Measurements from ENCODE around the gene TTC23L. TPM values are rescaled to one million over a fixed set of nuclear protein-coding genes. Genes with fewer than 3 reads are reported as not detected.

Gene TTC23L, protein sequence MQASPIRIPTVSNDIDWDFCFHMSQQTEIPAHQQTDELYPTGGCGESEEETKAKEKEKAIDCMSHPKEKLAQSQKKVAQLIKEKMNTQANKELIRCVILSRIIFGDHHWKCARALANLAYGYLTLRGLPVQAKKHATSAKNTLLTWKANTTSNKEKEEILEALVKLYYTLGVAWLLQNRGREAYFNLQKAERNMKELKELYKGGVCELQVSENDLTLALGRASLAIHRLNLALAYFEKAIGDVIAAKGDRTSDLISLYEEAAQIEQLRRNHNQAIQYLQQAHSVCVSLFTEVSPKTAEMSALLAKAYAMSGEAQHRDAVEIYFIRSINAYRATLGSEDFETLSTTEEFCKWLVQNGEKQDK
- total RNA-seq = not detected in 2 replicates

DNA sequence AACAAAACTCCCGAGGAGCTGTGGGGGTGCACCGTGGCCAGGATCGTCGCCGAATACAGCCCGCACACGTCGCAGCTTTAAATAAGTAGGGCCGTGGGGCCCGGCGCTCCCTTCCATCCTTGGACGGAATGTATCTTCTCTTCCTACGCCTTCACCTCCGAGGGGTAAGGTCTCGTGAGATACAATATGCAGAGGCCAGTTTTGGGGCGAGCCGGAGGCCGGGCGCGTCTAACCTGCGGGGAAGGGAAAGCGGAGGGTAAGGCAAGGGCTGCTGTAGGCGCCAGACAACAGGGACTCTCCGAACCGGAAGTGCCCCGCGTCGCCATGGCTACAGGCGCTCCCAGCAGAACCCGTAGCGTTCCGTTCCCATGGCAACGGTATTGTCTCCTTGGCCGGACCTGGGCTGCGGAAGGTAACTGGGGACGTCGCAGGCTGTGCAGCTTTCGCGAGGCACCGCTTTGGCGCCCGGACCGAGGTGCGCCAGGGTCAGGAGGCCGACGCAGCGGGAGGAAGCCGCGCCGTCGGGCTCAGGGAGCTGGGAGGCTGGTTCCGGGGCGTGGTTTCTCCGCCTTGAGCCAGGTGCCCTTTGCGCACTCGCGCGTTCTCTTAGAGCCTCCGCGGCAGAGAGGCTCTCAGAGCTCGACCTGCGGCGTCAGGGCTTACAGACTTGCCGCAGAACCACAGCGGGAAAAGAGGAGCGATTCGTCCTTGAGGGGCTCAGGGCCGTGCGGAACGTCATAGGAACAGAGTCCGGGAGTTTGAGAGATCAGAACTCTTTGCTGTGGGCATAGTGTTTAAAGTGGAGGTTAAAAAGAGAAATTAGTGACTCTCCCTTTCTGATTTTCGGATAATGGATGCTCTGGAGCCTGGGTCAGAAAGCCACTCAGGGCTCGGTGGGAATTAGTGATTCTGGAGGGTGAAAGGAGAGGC lies at the start of gene TTC23L:
TTC23L (plus strand) TSS at position 380 of the 930 bp plus-strand sequence. CDS start 1,508 bp downstream, outside the sequence.
- Mint-ChIP-seq H3K4me3 (ENCODE audit: low read depth) (peak within 1 kb of the TSS; percentile 88), H3K27me3 (ENCODE audit: low read depth) (peaks cover 13% of the 10 kb centered on the region), H3K27ac (peak within 1 kb of the TSS; percentile 65), H3K4me1 (ENCODE audit: low read depth) (peaks cover 10% of the 10 kb centered on the region), H3K9me3 (no peaks in the 10 kb centered on the region), H3K36me3 (ENCODE audit: low read depth) (no peaks in the 10 kb centered on the region)
- DNase-seq (ENCODE audit: low spot score) = peak; percentile 85
- intact Hi-C loops (cut with micrococcal nuclease) = loop anchor here (2.0 to 10.0 kb wide), 2 partner anchors 76 to 344 kb away; partner anchors contain the start of genes BRIX1 and RAD1

DNA sequence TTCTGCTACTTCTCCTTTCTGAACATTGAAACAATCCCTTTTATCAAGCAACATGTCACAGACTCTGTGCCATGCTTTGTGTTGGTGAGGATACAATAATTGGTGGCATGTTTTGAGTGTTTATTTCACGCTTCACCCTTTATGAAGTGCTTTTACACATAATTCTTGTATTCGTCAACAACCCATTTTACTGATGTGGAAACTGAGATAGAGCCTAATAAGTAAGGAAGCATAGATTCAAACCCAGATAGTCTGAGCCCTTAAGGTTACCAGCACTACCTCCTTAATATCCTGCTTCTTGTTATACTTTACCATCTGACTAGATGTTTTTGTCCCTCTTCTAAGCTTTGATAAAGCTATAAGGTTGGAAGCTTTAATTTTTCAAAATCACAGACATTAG lies 49.3 kb upstream of the TTC23L start:
- intact Hi-C loops (cut with micrococcal nuclease) = no loop called here
- Mint-ChIP-seq H3K27me3 (ENCODE audit: low read depth) (no peaks in the 10 kb centered on the region), H3K27ac (no peak overlapping the region), H3K4me1 (ENCODE audit: low read depth) (no peaks in the 10 kb centered on the region), H3K9me3 (peaks cover 5% of the 10 kb centered on the region), H3K4me3 (ENCODE audit: low read depth) (no peak overlapping the region), H3K36me3 (ENCODE audit: low read depth) (no peaks in the 10 kb centered on the region)
- DNase-seq (ENCODE audit: low spot score) = no peak

DNA sequence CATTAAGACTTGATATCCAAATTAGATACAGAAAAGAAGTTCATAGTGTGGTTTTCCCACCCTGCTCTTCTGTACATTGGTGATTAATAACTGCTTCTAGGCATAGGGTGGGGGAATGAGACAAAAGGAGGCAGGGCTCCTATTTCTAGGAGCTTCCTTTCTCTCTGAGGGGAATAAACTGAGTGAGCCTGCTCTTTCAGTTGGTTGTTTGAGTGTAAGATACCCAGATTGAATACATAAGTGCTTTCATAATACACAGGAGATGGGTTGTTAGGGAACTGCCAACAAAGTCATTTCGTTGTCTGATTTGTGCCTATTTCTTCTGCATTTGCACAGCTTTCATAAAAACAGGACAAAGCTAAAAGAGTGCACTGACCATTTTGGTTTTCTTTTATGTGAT lies 48.9 kb upstream of the TTC23L start:
- no peak for DNase-seq (ENCODE audit: low spot score)
- Mint-ChIP-seq H3K4me1 (ENCODE audit: low read depth) (no peaks in the 10 kb centered on the region), H3K4me3 (ENCODE audit: low read depth) (no peak overlapping the region), H3K9me3 (peaks cover 5% of the 10 kb centered on the region), H3K27me3 (ENCODE audit: low read depth) (no peaks in the 10 kb centered on the region), H3K36me3 (ENCODE audit: low read depth) (no peaks in the 10 kb centered on the region), H3K27ac (no peak overlapping the region)
- intact Hi-C loops (cut with micrococcal nuclease) = no loop called here

GRCh38 chr5:34791761-34792244 lies 47.2 kb upstream of the TTC23L start:
- no peaks in the 10 kb centered on the region for H3K27me3 Mint-ChIP-seq (ENCODE audit: low read depth)
- H3K4me3 Mint-ChIP-seq (ENCODE audit: low read depth) = no peak overlapping the region
- DNase-seq (ENCODE audit: low spot score) = no peak
- H3K36me3 Mint-ChIP-seq (ENCODE audit: low read depth) = no peaks in the 10 kb centered on the region
- H3K9me3 Mint-ChIP-seq = peaks cover 5% of the 10 kb centered on the region
- no peaks in the 10 kb centered on the region for H3K4me1 Mint-ChIP-seq (ENCODE audit: low read depth)
- intact Hi-C loops (cut with micrococcal nuclease) = no loop called here
- no peak overlapping the region for H3K27ac Mint-ChIP-seq

- intact Hi-C loops (cut with micrococcal nuclease) = no loop called here
- no peaks in the 10 kb centered on the region for H3K4me1 Mint-ChIP-seq (ENCODE audit: low read depth)
- no peak overlapping the region for H3K27ac Mint-ChIP-seq
- H3K36me3 Mint-ChIP-seq (ENCODE audit: low read depth) = no peaks in the 10 kb centered on the region
- H3K27me3 Mint-ChIP-seq (ENCODE audit: low read depth) = no peaks in the 10 kb centered on the region
- H3K9me3 Mint-ChIP-seq = no peaks in the 10 kb centered on the region
- DNase-seq (ENCODE audit: low spot score) = no peak
- no peak overlapping the region for H3K4me3 Mint-ChIP-seq (ENCODE audit: low read depth)
Measured at GRCh38 chr5:34802834-34803563, 36.0 kb upstream of the TTC23L start.

DNA sequence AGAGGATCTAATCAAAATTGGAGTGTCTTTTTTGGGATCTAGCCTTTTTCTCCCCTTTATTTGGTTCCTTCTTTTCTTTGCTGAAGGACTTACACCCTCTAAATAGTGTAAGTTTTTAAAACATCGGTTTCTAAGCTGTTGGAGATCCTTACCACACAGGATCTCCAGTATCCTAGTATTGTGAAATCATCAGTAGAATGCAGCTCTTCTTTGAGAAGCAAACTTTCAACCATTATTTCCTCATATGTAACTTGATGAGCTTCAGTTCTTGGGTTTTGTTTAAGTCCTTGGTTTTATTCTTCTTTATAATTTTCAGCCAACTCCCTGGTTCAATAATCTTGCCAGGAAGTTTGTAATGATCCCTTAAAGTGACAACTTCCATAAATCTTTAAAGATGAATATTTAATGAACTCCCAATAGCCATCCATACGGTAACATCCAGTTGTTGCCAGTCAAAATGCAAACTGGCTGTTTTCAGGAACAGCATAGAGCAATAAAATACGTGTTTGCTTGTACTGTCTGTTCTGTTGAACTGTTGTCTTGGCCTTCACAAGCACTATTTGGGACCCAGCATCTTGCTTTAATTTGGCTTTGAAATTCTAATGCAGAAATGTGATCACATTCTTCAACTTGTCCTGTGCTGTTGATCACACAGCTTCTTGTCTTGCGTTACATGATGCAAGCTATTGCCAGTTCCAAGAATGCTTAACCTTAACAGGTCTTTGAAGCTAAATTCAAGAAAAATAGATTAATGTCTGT lies 34.8 kb upstream of the TTC23L start:
- Mint-ChIP-seq H3K27me3 (ENCODE audit: low read depth) (no peaks in the 10 kb centered on the region), H3K36me3 (ENCODE audit: low read depth) (no peaks in the 10 kb centered on the region), H3K4me3 (ENCODE audit: low read depth) (no peak overlapping the region), H3K27ac (no peak overlapping the region), H3K9me3 (no peaks in the 10 kb centered on the region), H3K4me1 (ENCODE audit: low read depth) (no peaks in the 10 kb centered on the region)
- DNase-seq (ENCODE audit: low spot score) = no peak
- intact Hi-C loops (cut with micrococcal nuclease) = no loop called here

DNA sequence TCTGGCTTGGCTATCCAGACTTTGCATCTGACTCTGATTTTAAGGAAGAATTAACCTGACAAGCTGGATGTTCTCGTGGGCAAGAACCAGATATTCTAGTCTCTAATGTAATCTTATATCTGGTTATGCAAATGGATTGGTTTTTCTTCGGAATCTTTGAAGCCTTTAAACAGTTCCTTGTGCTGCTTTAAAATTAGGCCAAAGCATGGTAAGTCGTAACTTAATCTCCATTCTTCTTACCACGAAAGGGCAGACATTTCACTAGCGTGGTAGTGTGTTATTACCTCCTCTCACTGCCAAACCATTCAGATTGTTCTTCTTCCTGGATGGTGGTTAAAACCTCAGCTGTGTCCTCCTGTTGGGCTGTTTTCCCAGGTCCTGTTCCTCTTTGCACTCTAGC lies 34.1 kb upstream of the TTC23L start:
- H3K9me3 Mint-ChIP-seq = no peaks in the 10 kb centered on the region
- no peak overlapping the region for H3K4me3 Mint-ChIP-seq (ENCODE audit: low read depth)
- H3K27ac Mint-ChIP-seq = no peak overlapping the region
- no peaks in the 10 kb centered on the region for H3K36me3 Mint-ChIP-seq (ENCODE audit: low read depth)
- intact Hi-C loops (cut with micrococcal nuclease) = no loop called here
- no peak for DNase-seq (ENCODE audit: low spot score)
- no peaks in the 10 kb centered on the region for H3K27me3 Mint-ChIP-seq (ENCODE audit: low read depth)
- H3K4me1 Mint-ChIP-seq (ENCODE audit: low read depth) = no peaks in the 10 kb centered on the region

DNA sequence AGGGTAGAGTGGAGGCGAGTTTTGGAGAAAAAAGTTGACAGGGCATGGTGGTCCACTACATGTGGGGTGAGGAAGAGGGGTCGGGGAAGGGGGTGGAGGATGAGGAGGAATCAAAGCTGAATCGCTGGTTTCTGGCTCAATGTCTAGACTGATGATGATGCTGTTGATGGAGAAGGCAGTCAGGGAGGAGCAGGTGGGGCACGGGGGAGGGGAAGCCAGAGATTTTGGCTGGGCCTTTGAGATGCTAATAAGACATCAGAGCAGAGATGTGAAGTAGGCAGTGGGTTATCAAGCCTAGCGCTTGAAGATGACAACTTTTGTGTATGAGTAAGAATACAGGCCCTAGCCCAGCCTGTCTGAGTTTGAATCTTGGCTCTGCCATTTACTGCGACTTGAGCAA lies 32.4 kb upstream of the TTC23L start:
- Mint-ChIP-seq H3K4me3 (ENCODE audit: low read depth) (no peak overlapping the region), H3K36me3 (ENCODE audit: low read depth) (no peaks in the 10 kb centered on the region), H3K9me3 (no peaks in the 10 kb centered on the region), H3K27ac (no peak overlapping the region), H3K27me3 (ENCODE audit: low read depth) (no peaks in the 10 kb centered on the region), H3K4me1 (ENCODE audit: low read depth) (no peaks in the 10 kb centered on the region)
- intact Hi-C loops (cut with micrococcal nuclease) = no loop called here
- no peak for DNase-seq (ENCODE audit: low spot score)

- Mint-ChIP-seq H3K9me3 (no peaks in the 10 kb centered on the region), H3K4me1 (ENCODE audit: low read depth) (no peaks in the 10 kb centered on the region), H3K36me3 (ENCODE audit: low read depth) (no peaks in the 10 kb centered on the region), H3K27me3 (ENCODE audit: low read depth) (no peaks in the 10 kb centered on the region), H3K27ac (no peak overlapping the region), H3K4me3 (ENCODE audit: low read depth) (no peak overlapping the region)
- no peak for DNase-seq (ENCODE audit: low spot score)
- intact Hi-C loops (cut with micrococcal nuclease) = no loop called here
Measured at GRCh38 chr5:34811706-34812105, 27.3 kb upstream of the TTC23L start.

DNA sequence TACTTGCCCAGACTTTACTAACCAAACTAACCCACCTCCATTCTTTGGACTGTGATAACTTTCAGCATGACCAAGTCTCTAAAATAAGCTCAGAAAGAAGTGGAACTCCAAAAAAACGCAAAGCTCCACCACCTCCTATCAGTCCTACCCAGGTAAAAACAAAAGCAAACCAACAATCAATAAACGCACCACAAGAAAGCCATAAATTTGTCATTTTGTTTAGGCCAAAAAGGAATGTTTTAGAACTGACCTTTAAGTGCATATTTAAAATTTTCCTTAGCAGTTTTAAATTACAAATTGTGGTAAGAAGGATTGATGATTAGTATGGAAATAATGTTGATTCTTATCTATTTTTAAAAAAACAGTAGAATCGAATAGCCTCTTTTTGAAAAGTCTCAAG lies 25.5 kb upstream of the TTC23L start:
- no peaks in the 10 kb centered on the region for H3K4me1 Mint-ChIP-seq (ENCODE audit: low read depth)
- intact Hi-C loops (cut with micrococcal nuclease) = no loop called here
- H3K27me3 Mint-ChIP-seq (ENCODE audit: low read depth) = no peaks in the 10 kb centered on the region
- H3K27ac Mint-ChIP-seq = no peak overlapping the region
- DNase-seq (ENCODE audit: low spot score) = no peak
- no peaks in the 10 kb centered on the region for H3K9me3 Mint-ChIP-seq
- H3K36me3 Mint-ChIP-seq (ENCODE audit: low read depth) = no peaks in the 10 kb centered on the region
- no peak overlapping the region for H3K4me3 Mint-ChIP-seq (ENCODE audit: low read depth)

DNA sequence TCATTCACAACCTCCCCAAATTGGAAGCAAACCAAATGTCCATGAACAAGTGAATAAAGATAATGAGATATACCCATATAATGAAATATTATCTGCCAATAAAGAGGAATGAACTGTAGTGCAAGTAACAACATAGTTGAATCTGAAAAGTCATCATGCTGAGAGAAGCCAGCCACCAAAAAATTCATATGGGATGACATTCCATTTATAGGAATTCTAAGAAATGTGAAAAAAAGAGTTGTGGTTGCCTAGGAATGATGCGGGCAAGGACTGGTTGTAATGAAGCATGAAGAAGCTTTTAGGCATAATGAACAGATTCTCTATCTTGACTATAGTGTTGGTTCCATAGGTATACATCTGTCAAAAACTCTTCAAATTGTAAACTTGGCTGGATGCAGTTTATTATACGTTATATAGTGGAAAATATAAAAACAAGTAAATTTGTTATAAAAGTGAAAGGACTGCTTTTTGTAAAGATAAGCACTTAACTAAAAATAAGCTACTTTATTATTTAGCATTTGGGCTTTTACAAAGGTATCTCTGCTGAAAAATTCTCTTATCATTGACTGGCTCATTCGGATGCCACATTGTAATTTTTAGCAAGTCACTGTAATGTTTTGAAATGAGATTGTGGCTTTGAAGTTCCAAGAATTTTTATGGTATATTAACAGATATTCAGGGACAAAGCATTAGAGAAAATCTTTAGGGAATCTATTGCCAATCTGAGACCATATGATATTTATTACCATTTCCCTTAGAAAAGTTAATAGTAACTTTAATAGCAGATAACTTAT lies 21.2 kb upstream of the TTC23L start:
- Mint-ChIP-seq H3K4me3 (ENCODE audit: low read depth) (no peak overlapping the region), H3K27me3 (ENCODE audit: low read depth) (no peaks in the 10 kb centered on the region), H3K9me3 (no peaks in the 10 kb centered on the region), H3K27ac (no peak overlapping the region), H3K4me1 (ENCODE audit: low read depth) (no peaks in the 10 kb centered on the region), H3K36me3 (ENCODE audit: low read depth) (no peaks in the 10 kb centered on the region)
- DNase-seq (ENCODE audit: low spot score) = no peak
- intact Hi-C loops (cut with micrococcal nuclease) = no loop called here
